Astrocyte of the cerebellum (primary cell): ENCODE measurements around the gene VDR.

Source experiments
- DNase-seq: peaks from one replicate; pipeline ENCODE4 v3.0.0-alpha.2; 2011; ENCODE audit warnings: low read depth
- H3K4me3 ChIP-seq: 2 replicates; pipeline ENCODE4 v1.5.1; 2011; ENCODE audit warnings: mild to moderate bottlenecking, low read depth, low read length, moderate library complexity
- in situ Hi-C: cut with HindIII; loops from 2 replicates; pipeline ENCODE4 v1.10.0; 2017; ENCODE audit warnings: low sequenced_read_pairs
- TF ChIP-seq, protein P1 (sequence below): IDR thresholded peaks from 2 replicates; pipeline ENCODE4 v1.5.1; 2012; ENCODE audit warnings: low read length, low read depth, moderate library complexity, mild to moderate bottlenecking; ENCODE audit errors: missing control alignments

The VDR gene

DNA sequence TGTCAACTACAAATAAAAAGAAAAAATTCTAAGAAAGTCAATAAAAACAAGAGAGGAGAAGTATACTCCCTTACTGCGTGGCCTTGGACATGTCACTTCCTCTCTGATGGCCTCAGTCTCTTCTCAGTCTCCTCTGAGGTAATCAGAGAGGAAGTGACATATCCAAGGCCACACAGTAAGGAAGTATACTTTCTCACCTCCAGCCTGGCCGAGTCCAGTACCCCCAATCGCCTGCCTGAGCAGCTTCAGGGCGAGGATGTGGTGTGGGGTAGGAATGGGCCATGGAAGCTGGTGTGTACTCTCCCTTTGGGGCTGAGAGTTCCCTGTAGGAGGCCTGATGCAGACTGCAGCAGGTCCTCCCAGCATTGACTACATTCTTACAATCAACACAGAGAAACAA is 15.8 kb downstream of the VDR start:
- H3K4me3 ChIP-seq = no peak overlapping the region
- TF ChIP-seq, protein P1, sequence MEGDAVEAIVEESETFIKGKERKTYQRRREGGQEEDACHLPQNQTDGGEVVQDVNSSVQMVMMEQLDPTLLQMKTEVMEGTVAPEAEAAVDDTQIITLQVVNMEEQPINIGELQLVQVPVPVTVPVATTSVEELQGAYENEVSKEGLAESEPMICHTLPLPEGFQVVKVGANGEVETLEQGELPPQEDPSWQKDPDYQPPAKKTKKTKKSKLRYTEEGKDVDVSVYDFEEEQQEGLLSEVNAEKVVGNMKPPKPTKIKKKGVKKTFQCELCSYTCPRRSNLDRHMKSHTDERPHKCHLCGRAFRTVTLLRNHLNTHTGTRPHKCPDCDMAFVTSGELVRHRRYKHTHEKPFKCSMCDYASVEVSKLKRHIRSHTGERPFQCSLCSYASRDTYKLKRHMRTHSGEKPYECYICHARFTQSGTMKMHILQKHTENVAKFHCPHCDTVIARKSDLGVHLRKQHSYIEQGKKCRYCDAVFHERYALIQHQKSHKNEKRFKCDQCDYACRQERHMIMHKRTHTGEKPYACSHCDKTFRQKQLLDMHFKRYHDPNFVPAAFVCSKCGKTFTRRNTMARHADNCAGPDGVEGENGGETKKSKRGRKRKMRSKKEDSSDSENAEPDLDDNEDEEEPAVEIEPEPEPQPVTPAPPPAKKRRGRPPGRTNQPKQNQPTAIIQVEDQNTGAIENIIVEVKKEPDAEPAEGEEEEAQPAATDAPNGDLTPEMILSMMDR = no peak
- in situ Hi-C loops = loop anchor here (5.0 to 10.0 kb wide), 2 partner anchors 46 to 77 kb away; no protein-coding TSS in a partner anchor
- DNase-seq = no peak

DNA sequence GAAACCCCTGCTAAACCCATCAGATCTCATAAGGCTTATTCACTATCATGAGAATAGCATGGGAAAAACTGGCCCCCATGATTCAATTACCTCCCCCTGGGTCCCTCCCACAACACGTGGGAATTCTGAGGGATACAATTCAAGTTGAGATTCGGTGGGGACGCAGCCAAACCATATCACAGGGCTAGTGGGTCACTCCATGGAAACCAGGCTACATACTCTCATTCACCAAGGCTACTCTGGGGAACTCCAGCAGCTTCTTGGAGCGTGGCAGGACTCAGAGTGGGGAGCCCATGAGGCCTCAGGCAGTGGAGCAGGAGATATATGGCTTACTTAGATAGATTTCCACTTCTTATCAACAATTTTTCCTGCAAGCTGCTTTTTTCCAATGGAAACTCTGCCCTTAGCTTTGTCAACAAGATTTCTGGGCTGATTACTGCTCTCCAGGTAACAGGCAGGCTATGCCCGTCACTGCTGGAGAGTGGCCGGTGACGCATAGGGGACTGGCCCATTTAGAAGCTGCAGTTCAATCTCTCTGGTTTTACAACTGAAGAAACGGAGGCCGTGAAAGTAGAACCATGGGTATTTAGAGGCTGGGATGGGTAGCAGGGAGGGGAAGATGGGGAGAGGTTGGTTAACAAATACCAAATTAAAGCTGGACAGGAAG is 16.5 kb downstream of the VDR start:
- H3K4me3 ChIP-seq = no peak overlapping the region
- in situ Hi-C loops = loop anchor here (5.0 to 10.0 kb wide), 2 partner anchors 47 to 76 kb away; no protein-coding TSS in a partner anchor
- TF ChIP-seq, protein P1 = no peak
- DNase-seq = no peak

DNA sequence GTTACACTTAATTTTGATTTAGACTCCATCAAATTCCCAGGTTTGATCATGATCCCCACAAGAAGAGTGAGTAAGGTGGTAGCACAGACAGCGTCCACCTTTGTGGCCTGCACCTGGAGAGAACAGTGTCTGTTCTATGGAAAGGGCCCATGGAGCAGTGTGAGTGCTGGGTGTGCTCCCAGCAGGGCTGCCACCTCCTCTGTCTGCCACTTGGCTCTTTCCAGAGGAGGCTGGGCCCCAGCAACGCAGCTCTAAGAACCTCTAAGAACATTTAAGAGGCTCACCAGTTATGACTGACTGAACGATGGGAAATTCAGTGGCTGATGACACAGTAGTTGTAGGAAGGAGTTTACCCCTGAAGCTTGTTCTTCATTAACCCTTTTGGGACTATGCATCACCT is 17.3 kb downstream of the VDR start:
- TF ChIP-seq, protein P1 = no peak
- in situ Hi-C loops = loop anchor here (5.0 to 10.0 kb wide), 2 partner anchors 47 to 75 kb away; no protein-coding TSS in a partner anchor
- no peak for DNase-seq
- no peak overlapping the region for H3K4me3 ChIP-seq

DNA sequence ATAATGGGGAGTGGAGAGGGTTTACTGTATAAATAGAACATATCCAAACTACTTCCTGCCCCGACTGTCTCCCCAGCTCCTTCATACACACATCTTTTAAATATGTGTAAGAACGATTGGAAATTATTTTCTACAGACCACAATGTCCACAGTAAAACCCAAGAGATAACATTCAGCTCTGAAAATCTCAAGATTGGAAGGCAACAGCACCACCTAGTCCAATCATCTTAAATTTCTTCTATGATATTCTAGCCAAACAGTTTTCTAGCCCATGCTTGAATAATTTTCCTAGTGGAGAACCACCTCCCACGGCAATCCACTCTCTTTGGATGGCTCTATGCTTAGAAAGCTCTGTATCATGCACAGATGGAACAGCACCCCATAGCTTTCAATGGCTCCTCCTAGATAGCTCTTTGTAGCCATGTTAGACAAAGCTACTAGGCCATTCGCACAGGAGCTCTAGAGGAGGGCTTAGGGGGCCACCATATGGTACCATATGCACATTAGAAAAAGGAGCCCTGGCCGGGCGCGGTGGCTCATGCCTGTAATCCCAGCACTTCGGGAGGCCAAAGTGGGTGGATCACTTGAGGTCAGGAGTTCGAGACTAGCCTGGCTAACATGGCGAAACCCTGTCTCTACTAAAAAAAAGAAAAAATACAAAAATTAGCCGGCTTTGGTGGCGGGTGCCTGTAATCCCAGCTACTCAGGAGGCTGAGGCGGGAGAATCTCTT is 18.1 kb downstream of the VDR start:
- no peak overlapping the region for H3K4me3 ChIP-seq
- TF ChIP-seq, protein P1 = no peak
- DNase-seq = no peak
- in situ Hi-C loops = loop anchor here (5.0 to 10.0 kb wide), 2 partner anchors 48 to 74 kb away; no protein-coding TSS in a partner anchor

DNA sequence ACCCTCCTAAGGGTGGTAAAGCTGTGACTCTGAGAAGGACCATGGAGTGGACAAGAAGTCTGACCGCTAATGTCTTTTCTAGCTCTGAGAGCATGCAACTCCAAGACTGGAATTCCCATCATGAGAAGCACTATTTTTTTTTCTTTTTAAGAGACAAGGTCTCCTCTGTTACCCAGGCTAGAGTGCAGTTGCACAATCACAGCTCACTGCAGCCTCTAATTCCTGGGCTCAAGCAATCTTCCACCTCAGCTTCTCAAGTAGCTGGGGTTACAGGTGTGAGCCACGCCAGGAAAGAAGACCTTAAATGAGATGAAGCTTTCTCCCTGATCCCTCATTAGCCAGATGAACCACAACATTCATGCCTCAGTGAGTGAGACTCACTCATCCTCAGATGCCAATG is 19.2 kb downstream of the VDR start:
- no peak for DNase-seq
- TF ChIP-seq, protein P1 = no peak
- H3K4me3 ChIP-seq = no peak overlapping the region
- in situ Hi-C loops = loop anchor here (5.0 to 10.0 kb wide), 2 partner anchors 49 to 73 kb away; no protein-coding TSS in a partner anchor

DNA sequence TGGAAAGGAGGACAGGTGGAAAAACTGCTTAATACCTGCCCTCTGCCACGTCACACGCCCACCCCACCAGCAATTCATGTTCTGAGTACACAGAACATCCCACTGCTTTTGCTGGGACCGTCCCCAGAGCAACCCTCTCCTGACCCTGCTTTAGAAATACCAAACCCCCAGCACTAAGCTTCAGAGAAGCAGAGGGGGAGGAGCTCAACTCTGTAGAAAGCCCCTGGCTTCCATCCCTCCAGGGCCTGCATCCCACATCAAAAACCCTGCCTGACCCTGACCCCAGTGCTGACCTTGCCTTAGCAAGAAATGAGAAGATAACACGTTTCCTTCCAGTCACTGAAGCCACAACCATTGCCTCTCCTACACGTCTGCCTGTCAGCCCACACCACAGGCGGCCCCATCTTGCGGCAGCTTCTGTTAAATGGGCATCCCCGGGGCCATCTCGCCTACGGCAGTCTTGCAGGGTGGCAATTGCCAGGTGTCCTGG is 19.7 kb downstream of the VDR start:
- in situ Hi-C loops = loop anchor here (5.0 to 10.0 kb wide), 2 partner anchors 50 to 73 kb away; no protein-coding TSS in a partner anchor
- no peak for DNase-seq
- no peak overlapping the region for H3K4me3 ChIP-seq
- TF ChIP-seq, protein P1 = no peak
